Activated B cell treated with CpG ODN at 0.5 μM for 24 hours (primary cell): ENCODE measurements around the gene SLX9. TPM values are rescaled to one million over a fixed set of nuclear protein-coding genes. Genes with fewer than 3 reads are reported as not detected.

Source experiments
- ATAC-seq: fragments of 200-7000 bp; cut with Tn5 transposase; one replicate; pipeline ENCODE4 v1.10.0; 2021; ENCODE audit warnings: low read depth, mild to moderate bottlenecking, moderate library complexity
- CTCF ChIA-PET: fragments of 350-600 bp; sonication (Branson Sonifier 250); formaldehyde crosslinking; loops from one replicate; lab custom pipeline; 2021; ENCODE audit warnings: antibody characterized with exemption; lab: Charles Lee
- POLR2A ChIA-PET: fragments of 350-600 bp; sonication (Branson Sonifier 250); formaldehyde crosslinking; loops from one replicate; lab custom pipeline; 2021; ENCODE audit warnings: antibody characterized with exemption; lab: Charles Lee
- DNase-seq: peaks from one replicate; pipeline ENCODE4 v3.0.0; 2022
- H3K27ac Mint-ChIP-seq: one replicate; pipeline ENCODE4 v1.8.0; 2020; ENCODE audit warnings: mixed read lengths
- H3K27me3 Mint-ChIP-seq: one replicate; pipeline ENCODE4 v1.8.0; 2021; ENCODE audit warnings: mixed read lengths
- H3K36me3 Mint-ChIP-seq: one replicate; pipeline ENCODE4 v1.8.0; 2021; ENCODE audit warnings: low read depth, mixed read lengths
- H3K4me1 Mint-ChIP-seq: one replicate; pipeline ENCODE4 v1.8.0; 2021; ENCODE audit warnings: mixed read lengths
- H3K4me3 Mint-ChIP-seq: one replicate; pipeline ENCODE4 v1.8.0; 2020; ENCODE audit warnings: mild to moderate bottlenecking, mixed read lengths
- H3K9me3 Mint-ChIP-seq: one replicate; pipeline ENCODE4 v1.8.0; 2020; ENCODE audit warnings: mixed read lengths
- intact Hi-C: fragments of 100-400 bp; cut with micrococcal nuclease; formaldehyde crosslinking; loops from one replicate; pipeline ENCODE4 v1.15.1; 2024
- total RNA-seq: library from RNA; stranded (reverse); gene quantifications from 2 replicates; pipeline ENCODE4 v1.2.3, GENCODE V29; 2022
- TF ChIP-seq, protein P1 (sequence below): fragments of 200-600 bp; IDR thresholded peaks from one replicate; pipeline ENCODE4 v1.8.0; 2022; ENCODE audit warnings: antibody characterized with exemption, mild to moderate bottlenecking

Gene SLX9
- total RNA-seq, 1 donor from 2014 or later: 26.0 TPM

- Mint-ChIP-seq H3K36me3 (no peaks in the 10 kb centered on the region), H3K9me3 (no peaks in the 10 kb centered on the region), H3K4me1 (peaks cover 7% of the 10 kb centered on the region), H3K4me3 (no peak overlapping the region), H3K27me3 (peaks cover 12% of the 10 kb centered on the region), H3K27ac (no peak overlapping the region)
- ChIA-PET POLR2A (no interaction called here), CTCF (no interaction called here)
- DNase-seq: no peak
- intact Hi-C loops: no loop called here
- no peak for ATAC-seq
- TF ChIP-seq, protein P1, sequence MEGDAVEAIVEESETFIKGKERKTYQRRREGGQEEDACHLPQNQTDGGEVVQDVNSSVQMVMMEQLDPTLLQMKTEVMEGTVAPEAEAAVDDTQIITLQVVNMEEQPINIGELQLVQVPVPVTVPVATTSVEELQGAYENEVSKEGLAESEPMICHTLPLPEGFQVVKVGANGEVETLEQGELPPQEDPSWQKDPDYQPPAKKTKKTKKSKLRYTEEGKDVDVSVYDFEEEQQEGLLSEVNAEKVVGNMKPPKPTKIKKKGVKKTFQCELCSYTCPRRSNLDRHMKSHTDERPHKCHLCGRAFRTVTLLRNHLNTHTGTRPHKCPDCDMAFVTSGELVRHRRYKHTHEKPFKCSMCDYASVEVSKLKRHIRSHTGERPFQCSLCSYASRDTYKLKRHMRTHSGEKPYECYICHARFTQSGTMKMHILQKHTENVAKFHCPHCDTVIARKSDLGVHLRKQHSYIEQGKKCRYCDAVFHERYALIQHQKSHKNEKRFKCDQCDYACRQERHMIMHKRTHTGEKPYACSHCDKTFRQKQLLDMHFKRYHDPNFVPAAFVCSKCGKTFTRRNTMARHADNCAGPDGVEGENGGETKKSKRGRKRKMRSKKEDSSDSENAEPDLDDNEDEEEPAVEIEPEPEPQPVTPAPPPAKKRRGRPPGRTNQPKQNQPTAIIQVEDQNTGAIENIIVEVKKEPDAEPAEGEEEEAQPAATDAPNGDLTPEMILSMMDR: no peak
These were observed 53.7 kb downstream of the SLX9 start for GRCh38 chr21:44993321-44994046.

DNA sequence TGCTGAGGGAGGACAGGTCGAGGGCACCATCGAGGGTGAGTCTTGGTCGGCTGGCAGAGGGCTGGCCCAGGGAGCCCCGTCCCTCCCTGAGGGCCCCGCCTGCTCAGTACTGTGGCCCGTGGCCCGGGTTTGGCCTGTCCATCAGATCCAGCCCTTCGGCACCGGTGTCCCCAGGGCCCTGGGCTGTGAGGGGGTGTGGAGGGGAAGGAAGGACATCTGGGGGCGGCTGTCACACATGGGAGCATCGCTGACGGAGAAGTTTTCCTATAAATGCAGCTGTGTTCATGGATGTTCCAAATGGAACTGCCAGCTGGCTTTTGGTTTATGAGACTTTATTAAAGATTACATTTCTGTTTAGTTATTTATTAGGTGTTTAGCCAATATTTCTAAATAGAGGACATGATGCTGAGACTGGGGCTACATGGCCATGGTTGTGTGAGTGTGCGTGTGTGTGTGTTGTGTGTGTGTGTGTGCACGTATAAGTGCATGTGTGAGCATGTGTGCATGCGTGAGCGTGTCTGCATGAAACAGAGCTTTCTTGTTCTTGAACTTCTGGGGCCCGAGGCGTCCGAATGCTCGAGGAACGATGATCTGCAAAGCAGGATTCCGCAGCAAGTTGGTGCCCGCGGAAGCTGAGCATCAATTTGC lies 54.3 kb downstream of the SLX9 start:
- Mint-ChIP-seq H3K27me3 (peaks cover 14% of the 10 kb centered on the region), H3K4me3 (no peak overlapping the region), H3K36me3 (no peaks in the 10 kb centered on the region), H3K4me1 (peaks cover 9% of the 10 kb centered on the region), H3K9me3 (no peaks in the 10 kb centered on the region), H3K27ac (no peak overlapping the region)
- ChIA-PET POLR2A (no interaction called here), CTCF (no interaction called here)
- no peak for ATAC-seq
- intact Hi-C loops: no loop called here
- DNase-seq: no peak
- TF ChIP-seq, protein P1: no peak

GRCh38 chr21:44994695-44995342 lies 55.0 kb downstream of the SLX9 start:
- no peak for DNase-seq
- peaks cover 20% of the 10 kb centered on the region for H3K27me3 Mint-ChIP-seq
- H3K36me3 Mint-ChIP-seq: no peaks in the 10 kb centered on the region
- H3K27ac Mint-ChIP-seq: no peak overlapping the region
- TF ChIP-seq, protein P1: no peak
- POLR2A ChIA-PET: no interaction called here
- H3K4me3 Mint-ChIP-seq: no peak overlapping the region
- peaks cover 9% of the 10 kb centered on the region for H3K4me1 Mint-ChIP-seq
- H3K9me3 Mint-ChIP-seq: no peaks in the 10 kb centered on the region
- CTCF ChIA-PET: interaction anchor here (1.0 kb wide), 1 partner anchor 134 kb away, joined by 3 read pairs; no protein-coding TSS in a partner anchor
- intact Hi-C loops: no loop called here
- ATAC-seq: no peak

GRCh38 chr21:44995343-44995941 lies 55.6 kb downstream of the SLX9 start:
- ATAC-seq (no peak), DNase-seq (no peak)
- Mint-ChIP-seq H3K9me3 (no peaks in the 10 kb centered on the region), H3K4me3 (no peak overlapping the region), H3K27ac (no peak overlapping the region), H3K27me3 (peaks cover 24% of the 10 kb centered on the region), H3K36me3 (no peaks in the 10 kb centered on the region), H3K4me1 (peaks cover 12% of the 10 kb centered on the region)
- TF ChIP-seq, protein P1: no peak
- intact Hi-C loops: no loop called here
- ChIA-PET CTCF (interaction anchor here (1.0 kb wide), 1 partner anchor 133 kb away, joined by 3 read pairs; no protein-coding TSS in a partner anchor), POLR2A (interaction anchor here (0.7 kb wide), 1 partner anchor 1030 kb away, joined by 3 read pairs; no protein-coding TSS in a partner anchor)
